ENCODE measurements around the gene POMGNT2. TPM values are rescaled to one million over a fixed set of nuclear protein-coding genes. Genes with fewer than 3 reads are reported as not detected.

Gene POMGNT2
- total and polyA plus RNA-seq, 2 of the 8 experiments (the other 6 are each of a cell fraction or from before 2014, with no cell fraction given), result 13.6 to 35.7 TPM

GRCh38 chr3:43081796-43082195 lies 24.1 kb downstream of the POMGNT2 start:
- CTCF ChIA-PET (ENCODE audit: partially characterized antibody), result interaction anchor here (1.8 to 3.4 kb wide), 2 partner anchors 10 to 120 kb away, joined by 8 to 17 read pairs; no protein-coding TSS in a partner anchor
- no peak for TF ChIP-seq ZNF274 (IDR thresholded peaks at IDR 0.05; ENCODE audit: borderline replicate concordance, extremely low read depth, low read length)
- TF ChIP-seq HDAC6 (IDR thresholded peaks at IDR 0.05; ENCODE audit: low read depth, low read length), result no peak
- TF ChIP-seq SP1 (IDR thresholded peaks at IDR 0.05; ENCODE audit: low read depth, low read length), result no peak
- no peak for TF ChIP-seq RXRA (IDR thresholded peaks at IDR 0.05; ENCODE audit: insufficient read depth, low read depth, low read length)
- no peak for TF ChIP-seq SUZ12 (IDR thresholded peaks at IDR 0.05; ENCODE audit: low read length)
- TF ChIP-seq CREB1 (IDR thresholded peaks at IDR 0.05), result no peak
- TF ChIP-seq POU5F1 (IDR thresholded peaks at IDR 0.05; ENCODE audit: low read depth, low read length), result no peak
- TF ChIP-seq SP2 (IDR thresholded peaks at IDR 0.05; ENCODE audit: low read length), result no peak
- no peak for TF ChIP-seq CBX5 (IDR thresholded peaks at IDR 0.05; ENCODE audit: low read depth, low read length)
- no peak for TF ChIP-seq ATF3 (IDR thresholded peaks at IDR 0.05; ENCODE audit: insufficient read depth, low read depth, low read length)
- TF ChIP-seq JUN (IDR thresholded peaks at IDR 0.05; ENCODE audit: low read depth, low read length), result no peak
- TF ChIP-seq POLR2AphosphoS5 (IDR thresholded peaks at IDR 0.05; ENCODE audit: low read depth, low read length), result no peak
- TF ChIP-seq TEAD4 (IDR thresholded peaks at IDR 0.05; ENCODE audit: low read depth, low read length), result no peak
- TF ChIP-seq NANOG (IDR thresholded peaks at IDR 0.05; ENCODE audit: insufficient read depth, low read depth, low read length, poor library complexity, severe bottlenecking), result no peak
- TF ChIP-seq RBBP5 (IDR thresholded peaks at IDR 0.05; ENCODE audit: borderline replicate concordance, low read depth, low read length), result no peak

More at GRCh38 chr3:43081796-43082195, 24.1 kb downstream of the POMGNT2 start:
- Histone ChIP-seq H2BK15ac (ENCODE audit: low read length) (no peak overlapping the region), H2BK5ac (ENCODE audit: low read depth, low read length) (no peak overlapping the region), H3K23me2 (ENCODE audit: low read depth, low read length) (no peaks in the 10 kb centered on the region), H3K36me3 (ENCODE audit: control insufficient read depth in 2 of 4, insufficient read depth in 4 of 4, low read length in 3 of 4) (peaks cover 0 to 20% (median 10%) of the 10 kb centered on the region in 4 experiments; a peak in 4 of 8 replicates), H2AFZ (ENCODE audit: low read length) (no peak overlapping the region), H3K79me2 (ENCODE audit: control insufficient read depth in 1 of 2, insufficient read depth in 2 of 2, low read length in 2 of 2) (no peaks in the 10 kb centered on the region), H3K56ac (replicated peaks; ENCODE audit: insufficient read length, low read depth, low read length) (no peak overlapping the region), H3K79me1 (ENCODE audit: low read depth, low read length) (no peaks in the 10 kb centered on the region; the same call in 1 of the 2 replicates), H3K27me3 (replicated peaks in 1 of 4; ENCODE audit: control insufficient read depth in 3 of 4, extremely low read depth in 1 of 4, insufficient read depth in 3 of 4, low read length in 3 of 4) (no peaks in the 10 kb centered on the region), H3K9ac (replicated peaks in 1 of 4; ENCODE audit: extremely low read depth in 1 of 4, low read depth in 3 of 4, low read length in 3 of 4) (no peak overlapping the region), H3K27ac (ENCODE audit: low read depth, low read length) (no peak overlapping the region), H4K91ac (replicated peaks; ENCODE audit: insufficient read length, low read length) (no peak overlapping the region), H3K4me1 (replicated peaks in 1 of 4; ENCODE audit: control insufficient read depth in 3 of 4, insufficient read depth in 4 of 4, low read length in 3 of 4) (no peaks in the 10 kb centered on the region), H3K9me3 (ENCODE audit: insufficient read depth in 2 of 2, low read depth in 1 of 2, low read length in 1 of 2) (peaks cover 18 to 21% of the 10 kb centered on the region in 2 experiments), H3K23ac (ENCODE audit: insufficient read length) (no peak overlapping the region), H2BK20ac (ENCODE audit: low read length) (no peak overlapping the region), H3K18ac (ENCODE audit: extremely low read depth, low read length) (no peak overlapping the region), H4K5ac (ENCODE audit: insufficient read length, low read depth, low read length) (no peak overlapping the region), H3K4ac (replicated peaks; ENCODE audit: insufficient read length, low read depth, low read length) (no peak overlapping the region), H4K8ac (ENCODE audit: extremely low read depth, insufficient read depth, low read length) (no peak overlapping the region), H2AK5ac (ENCODE audit: low read depth, low read length) (no peak overlapping the region), H3K4me2 (ENCODE audit: insufficient read depth in 1 of 2, low read depth in 2 of 2, low read length in 2 of 2) (no peak overlapping the region), H3K14ac (ENCODE audit: insufficient read length) (no peak overlapping the region), H3K4me3 (ENCODE audit: extremely low read depth in 1 of 4, insufficient read depth in 2 of 4, low read depth in 3 of 4, low read length in 4 of 4) (no peak overlapping the region), H2BK120ac (replicated peaks; ENCODE audit: low read depth, low read length) (no peak overlapping the region), H2BK12ac (ENCODE audit: low read depth, low read length) (no peak overlapping the region), H4K20me1 (replicated peaks in 1 of 2; ENCODE audit: control insufficient read depth in 1 of 2, insufficient read depth in 2 of 2, low read length in 2 of 2) (no peaks in the 10 kb centered on the region)
- peak in 1 of 2 experiments; percentile 17 for DNase-seq (ENCODE audit: low read depth in 1 of 2, low spot score in 2 of 2)
- no peak for FAIRE-seq
- POLR2A ChIA-PET (ENCODE audit: partially characterized antibody), result no interaction called here
- WGBS, 2 experiments (ENCODE audit: extremely low coverage in 1 of 2, insufficient coverage in 1 of 2, insufficient read length in 1 of 2, insufficient replicate concordance in 2 of 2, low coverage in 1 of 2, low lambda C conversion rate in 2 of 2, missing lambda C conversion rate in 1 of 2), result 86% methylated on average over 5 of the region's 5 CpGs; no CpG with 5 or more reads in 1 of the 2 experiments
